Central memory CD4-positive, alpha-beta T cell (primary cell): ENCODE data around the gene CD47.

Experiments
- DNase-seq: peaks from one replicate; pipeline ENCODE4 v3.0.0; 2022

Gene CD47

GRCh38 chr3:108008931-108009639 is 81.7 kb downstream of the CD47 start:
- no peak for DNase-seq

GRCh38 chr3:108008106-108008505 is 82.7 kb downstream of the CD47 start:
- DNase-seq: no peak

- DNase-seq: no peak
Observed at GRCh38 chr3:108006881-108007331, 83.9 kb downstream of the CD47 start.

- DNase-seq: no peak
Observed at GRCh38 chr3:108006077-108006771, 84.6 kb downstream of the CD47 start.

DNA sequence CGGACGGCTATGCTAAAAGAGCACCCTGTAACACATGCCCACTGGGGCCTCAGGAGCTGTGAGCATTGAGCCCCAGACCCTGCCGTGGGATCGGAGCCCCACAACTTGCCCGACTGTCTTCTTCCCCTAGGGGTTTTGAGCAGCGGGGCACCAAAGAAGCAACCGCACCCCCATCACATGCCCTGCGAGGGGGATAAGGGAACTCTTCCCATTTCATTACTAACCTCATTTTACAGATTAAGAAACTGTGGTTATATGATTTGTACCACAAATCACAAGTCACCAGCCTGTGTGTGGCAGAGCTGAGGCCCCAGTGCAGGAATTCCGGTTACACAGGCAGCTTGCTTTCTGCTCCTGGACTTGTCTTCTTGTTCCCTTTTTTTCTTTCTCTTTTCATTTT is 86.2 kb downstream of the CD47 start:
- no peak for DNase-seq

- DNase-seq: no peak
Observed at GRCh38 chr3:108001457-108001856, 89.4 kb downstream of the CD47 start.

- no peak for DNase-seq
Observed at GRCh38 chr3:107999215-107999775, 91.5 kb downstream of the CD47 start.

DNA sequence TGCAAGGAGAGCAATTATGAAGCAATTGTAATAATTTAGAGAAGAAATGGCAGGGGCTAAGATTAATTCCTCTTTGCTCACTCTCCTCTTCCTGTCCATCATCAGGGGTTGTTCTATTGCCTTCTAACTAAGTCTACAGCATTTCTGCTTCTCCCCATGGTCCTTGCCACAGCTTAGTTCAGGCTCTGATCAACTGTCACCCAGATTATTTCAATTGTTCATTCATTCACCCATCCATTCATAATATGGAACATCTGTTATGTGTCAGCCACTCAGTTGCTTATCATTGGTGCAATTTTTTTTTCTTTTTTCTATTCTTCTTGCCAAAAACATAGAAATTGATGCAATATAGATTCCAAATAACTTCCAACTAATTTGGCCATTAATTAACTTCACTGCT is 93.2 kb downstream of the CD47 start:
- DNase-seq: no peak

GRCh38 chr3:107995823-107996222 is 95.0 kb downstream of the CD47 start:
- DNase-seq: no peak

GRCh38 chr3:107994956-107995715 is 95.7 kb downstream of the CD47 start:
- DNase-seq: no peak

DNA sequence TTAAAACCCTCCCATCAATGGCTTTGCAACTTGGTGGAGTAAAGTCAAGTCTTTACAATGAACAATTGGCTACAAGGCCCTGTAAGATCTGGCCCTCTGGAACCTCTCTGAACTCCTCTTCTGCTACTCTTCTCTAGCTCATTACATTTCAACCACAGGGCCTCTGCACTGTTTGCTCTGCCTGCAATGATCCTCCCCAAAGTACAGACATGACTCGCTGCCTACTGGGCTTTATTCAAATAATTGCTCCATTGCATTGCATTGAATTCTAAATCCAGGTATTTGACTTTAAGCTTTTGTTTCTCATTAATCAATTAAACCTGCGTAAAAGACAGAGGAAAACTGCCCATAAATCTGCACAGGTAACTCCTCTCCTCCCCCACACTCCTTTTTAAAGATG is 96.7 kb downstream of the CD47 start:
- DNase-seq: no peak

DNA sequence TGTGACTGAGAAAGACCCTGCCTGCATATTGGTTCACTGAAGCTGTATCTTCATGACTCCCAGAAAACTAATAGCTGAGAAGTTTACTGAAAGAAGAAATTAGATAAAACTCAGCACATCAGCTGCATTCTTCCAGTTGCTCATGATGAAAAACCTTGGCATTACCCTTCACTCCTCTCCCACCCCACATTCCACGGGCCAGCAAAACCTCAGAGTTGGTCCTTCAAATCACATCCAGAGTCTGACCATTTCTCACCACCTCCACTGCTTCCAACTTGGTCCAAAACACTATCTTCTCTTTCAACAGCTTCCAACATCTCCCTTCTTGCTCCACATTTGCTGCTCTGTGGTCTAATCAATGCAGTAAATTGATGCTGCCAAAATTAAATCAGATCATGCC is 97.1 kb downstream of the CD47 start:
- no peak for DNase-seq
